Ishikawa (cell line): ENCODE measurements around the gene SLC6A11.

Experiments
- CEBPB ChIP-seq: IDR thresholded peaks from 2 replicates; pipeline ENCODE4 v1.6.1; 2012
- CREB1 ChIP-seq: IDR thresholded peaks from 2 replicates; pipeline ENCODE4 v1.6.1; 2012; ENCODE audit warnings: low read depth
- EGR1 ChIP-seq: IDR thresholded peaks from 2 replicates; pipeline ENCODE4 v1.6.1; 2012
- EP300 ChIP-seq: IDR thresholded peaks from 2 replicates; pipeline ENCODE4 v1.6.1; 2012; ENCODE audit warnings: borderline replicate concordance
- FOXM1 ChIP-seq: IDR thresholded peaks from 2 replicates; pipeline ENCODE4 v1.6.1; 2012; ENCODE audit warnings: low read depth, borderline replicate concordance
- MAX ChIP-seq: IDR thresholded peaks from 2 replicates; pipeline ENCODE4 v1.6.1; 2012
- NFIC ChIP-seq: IDR thresholded peaks from 2 replicates; pipeline ENCODE4 v1.6.1; 2012
- RAD21 ChIP-seq: IDR thresholded peaks from 2 replicates; pipeline ENCODE4 v1.6.1; 2012; ENCODE audit warnings: low read depth
- REST ChIP-seq: IDR thresholded peaks from 2 replicates; pipeline ENCODE4 v1.6.1; 2012; ENCODE audit warnings: low read depth, mild to moderate bottlenecking
- TAF1 ChIP-seq: IDR thresholded peaks from 2 replicates; pipeline ENCODE4 v1.6.1; 2012; ENCODE audit warnings: low read depth, mild to moderate bottlenecking
- TCF12 ChIP-seq: IDR thresholded peaks from 2 replicates; pipeline ENCODE4 v1.6.1; 2012; ENCODE audit warnings: low read depth
- TEAD4 ChIP-seq: IDR thresholded peaks from 2 replicates; pipeline ENCODE4 v1.6.1; 2012
- USF1 ChIP-seq: IDR thresholded peaks from 2 replicates; pipeline ENCODE4 v1.6.1; 2012
- YY1 ChIP-seq: IDR thresholded peaks from 2 replicates; pipeline ENCODE4 v1.6.1; 2012; ENCODE audit warnings: low read depth
- ZBTB7A ChIP-seq: IDR thresholded peaks from 2 replicates; pipeline ENCODE4 v1.6.1; 2012; ENCODE audit warnings: low read depth

SLC6A11 gene

GRCh38 chr3:10918011-10918410 lies 102.0 kb downstream of the SLC6A11 start:
- TF ChIP-seq FOXM1 (no peak), USF1 (no peak), TEAD4 (no peak), ZBTB7A (no peak), REST (no peak), NFIC (no peak), EGR1 (no peak), EP300 (no peak), CEBPB (no peak), MAX (no peak), TAF1 (no peak), RAD21 (no peak), CREB1 (no peak), TCF12 (no peak), YY1 (no peak)

GRCh38 chr3:10919636-10920035 lies 103.6 kb downstream of the SLC6A11 start:
- TF ChIP-seq TEAD4 (no peak), EGR1 (no peak), TCF12 (no peak), TAF1 (no peak), NFIC (no peak), ZBTB7A (no peak), FOXM1 (no peak), EP300 (no peak), YY1 (no peak), RAD21 (no peak)

GRCh38 chr3:10925436-10926255 lies 109.6 kb downstream of the SLC6A11 start:
- no peak for TF ChIP-seq YY1
- no peak for TF ChIP-seq CEBPB
- TF ChIP-seq NFIC, result no peak
- no peak for TF ChIP-seq TCF12
- TF ChIP-seq CREB1, result no peak
- TF ChIP-seq REST, result no peak
- no peak for TF ChIP-seq EGR1
- TF ChIP-seq TAF1, result no peak

GRCh38 chr3:10926256-10926810 lies 110.3 kb downstream of the SLC6A11 start:
- TF ChIP-seq TAF1, result no peak
- no peak for TF ChIP-seq RAD21
- no peak for TF ChIP-seq FOXM1
- no peak for TF ChIP-seq EGR1
- no peak for TF ChIP-seq USF1

GRCh38 chr3:10926811-10927521 lies 110.9 kb downstream of the SLC6A11 start:
- no peak for TF ChIP-seq RAD21
- TF ChIP-seq TEAD4, result no peak
- no peak for TF ChIP-seq EP300
- TF ChIP-seq CEBPB, result no peak
- no peak for TF ChIP-seq USF1
- no peak for TF ChIP-seq TAF1
- TF ChIP-seq REST, result no peak
- TF ChIP-seq NFIC, result no peak
- no peak for TF ChIP-seq TCF12
- no peak for TF ChIP-seq ZBTB7A
- no peak for TF ChIP-seq FOXM1
- TF ChIP-seq CREB1, result no peak
- TF ChIP-seq YY1, result no peak
- TF ChIP-seq EGR1, result no peak
- TF ChIP-seq MAX, result no peak
